NCI-H774 (cell line): ENCODE measurements around the gene SIRPD.
"Not testable (repeated sequence)": the region's sequence is repeated elsewhere in the genome, so short reads cannot be mapped to it uniquely, and the experiment has no call there.

Experiments used
- DNase-seq: peaks from one replicate; lab custom pipeline; 2025; lab: John Stamatoyannopoulos, UW

Gene SIRPD

DNA sequence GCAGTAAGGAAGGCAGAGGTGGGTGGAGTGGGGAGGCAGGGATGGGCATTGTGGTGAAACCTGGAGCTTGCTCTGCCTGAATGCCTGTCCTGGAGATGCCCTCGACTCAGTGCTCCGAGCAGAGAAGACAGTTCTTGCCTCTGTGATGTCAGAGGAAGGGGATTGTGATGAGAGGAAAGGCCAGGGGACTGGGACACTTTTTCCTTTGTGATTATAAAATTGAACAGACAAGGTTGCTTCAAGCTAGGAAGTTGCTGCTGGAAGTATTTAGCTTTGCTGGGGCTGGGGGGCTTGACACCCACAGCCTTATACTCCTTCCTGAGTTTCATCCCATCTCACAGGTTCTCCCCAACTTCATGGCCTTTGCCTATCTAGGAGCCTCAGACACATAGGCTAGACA lies at the start of gene SIRPD:
Gene SIRPD (minus strand): TSS at position 101 of the 400 bp plus-strand sequence. CDS start 52 bp downstream, at position 49.
- no peak for DNase-seq

DNA sequence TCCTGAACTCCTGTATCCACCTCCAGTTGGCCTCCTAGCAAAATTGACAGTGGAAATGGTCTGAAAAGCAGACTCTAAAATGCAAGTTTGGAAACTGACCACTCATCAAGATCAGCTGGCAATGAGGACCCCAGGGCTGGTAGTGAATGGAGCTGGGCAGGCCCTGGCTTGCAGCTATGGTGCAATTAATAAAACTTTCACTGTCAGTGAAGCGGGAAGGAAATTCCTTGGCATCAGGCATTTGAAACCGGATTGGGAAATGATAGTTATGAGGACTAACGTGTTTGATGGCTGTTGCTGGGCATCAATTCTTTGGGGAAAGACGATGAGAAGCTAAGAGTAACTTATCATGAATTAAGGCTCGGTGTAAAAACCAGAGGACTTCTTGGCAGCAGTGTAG lies 43.2 kb upstream of the SIRPD start:
- DNase-seq = no peak

DNA sequence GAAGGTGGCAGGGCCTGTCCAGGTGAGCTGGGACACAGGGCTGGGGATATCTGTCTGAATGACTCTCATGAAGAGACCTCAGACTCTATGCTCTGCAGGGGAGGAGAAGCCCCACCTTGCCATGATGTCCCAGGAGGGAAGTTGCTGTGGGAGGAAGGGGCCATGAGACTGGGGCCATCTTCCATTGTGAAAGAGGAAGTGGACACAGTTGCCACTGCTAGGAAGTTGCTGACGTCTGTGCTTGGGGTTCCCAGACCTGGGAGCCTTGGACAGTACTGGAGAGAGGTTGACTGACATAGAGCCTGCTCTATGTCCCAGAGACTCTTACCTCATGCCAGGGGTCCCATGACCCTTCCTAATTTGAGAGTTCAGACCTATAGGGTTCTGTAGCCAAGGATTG lies 37.8 kb upstream of the SIRPD start:
- no peak for DNase-seq

DNA sequence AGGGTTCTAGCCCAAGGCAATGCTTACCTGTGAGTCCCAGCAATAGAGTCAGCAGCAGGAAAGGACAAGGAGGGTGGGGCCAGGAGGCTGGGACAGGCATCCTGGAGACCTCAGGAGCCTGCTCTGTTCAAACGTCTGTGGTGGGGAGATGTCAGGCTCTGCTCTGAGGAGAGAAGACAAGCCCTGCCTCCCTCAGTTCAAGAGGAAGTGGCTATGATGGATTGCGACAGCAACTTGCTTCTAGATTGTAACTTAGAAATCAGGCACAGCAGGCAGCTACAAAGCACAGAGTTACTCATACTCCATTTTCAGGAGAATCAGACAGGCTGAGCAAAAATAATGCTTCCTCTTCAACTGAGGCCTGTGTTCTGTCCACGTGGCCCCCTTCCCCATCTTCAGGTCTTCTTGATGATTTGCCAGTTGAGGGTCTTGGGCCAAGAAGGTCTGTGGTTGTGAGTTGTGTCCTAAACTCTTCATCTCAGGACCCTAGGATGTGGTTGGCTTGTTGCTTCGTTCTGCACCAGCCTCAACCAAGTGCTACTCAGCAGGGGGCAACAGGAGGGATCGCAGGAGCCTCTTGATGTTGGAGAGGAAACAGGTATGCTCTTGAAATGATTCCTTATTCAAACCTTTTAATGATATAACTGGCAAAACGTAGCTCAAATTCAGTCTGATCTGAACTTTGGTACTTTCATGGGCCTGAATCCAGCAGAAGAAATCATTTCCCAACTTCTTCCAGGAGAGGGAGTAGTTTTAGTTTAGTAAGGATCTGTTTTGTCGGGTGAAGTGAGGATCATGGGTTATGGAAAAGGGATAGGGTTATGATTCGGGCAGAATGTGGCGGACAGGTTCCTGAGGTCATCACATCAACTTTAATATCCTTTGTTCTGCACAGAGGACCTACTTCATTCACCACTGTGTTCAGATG lies 31.3 kb upstream of the SIRPD start:
- DNase-seq = no peak

DNA sequence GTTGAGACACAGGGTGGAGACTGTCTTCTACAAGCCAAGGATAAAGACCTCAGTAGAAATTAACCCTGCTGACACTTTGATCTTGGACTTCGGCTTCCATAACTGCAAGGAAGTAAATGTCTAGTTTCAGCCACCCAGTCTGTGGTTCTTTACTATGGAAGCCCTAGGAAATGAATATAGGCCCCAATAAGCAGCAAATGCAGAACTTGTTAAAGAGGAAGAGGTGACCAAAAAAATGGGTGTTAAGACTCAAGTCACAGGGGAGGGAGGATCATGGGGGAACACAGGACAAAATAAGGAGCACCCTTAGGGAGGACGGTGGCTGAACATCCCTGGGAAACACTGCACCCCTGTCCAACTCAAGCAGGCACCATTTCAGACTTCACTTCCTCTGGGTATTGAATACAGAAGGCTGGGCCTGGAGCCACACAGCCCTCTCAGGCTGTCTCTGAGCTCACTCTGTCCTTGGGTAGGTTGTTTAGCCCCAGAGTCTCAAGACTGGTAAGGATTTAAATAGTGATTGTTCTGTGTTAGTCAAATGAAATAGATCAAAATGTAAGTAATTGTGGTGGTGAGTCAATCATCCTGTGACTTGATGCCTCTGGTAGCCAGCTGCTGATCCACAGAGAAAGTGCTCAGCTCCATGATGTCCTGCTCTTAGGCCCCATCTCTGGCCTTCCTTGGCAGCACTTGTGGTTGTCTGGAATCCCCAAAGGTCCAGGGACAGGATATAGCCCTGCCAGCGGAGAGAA lies 30.5 kb upstream of the SIRPD start:
- DNase-seq = no peak

DNA sequence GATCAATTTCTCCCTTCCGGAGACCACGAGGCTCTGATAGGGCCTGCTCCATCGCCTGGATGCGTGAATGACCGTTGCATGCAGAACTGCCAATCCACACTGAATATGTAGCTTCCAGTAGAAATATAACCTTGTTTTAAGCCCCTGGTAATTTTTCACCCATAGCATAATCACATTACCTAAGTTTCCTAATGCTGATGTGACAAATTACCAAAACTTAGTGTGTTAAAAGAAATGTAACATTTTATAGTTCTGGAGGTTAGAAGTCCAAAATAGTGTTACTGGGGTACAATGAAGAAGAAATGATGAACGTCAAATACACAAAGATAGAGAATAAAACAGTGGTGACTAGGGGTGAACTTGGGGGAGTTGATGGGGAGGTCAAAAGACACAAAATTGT lies 22.0 kb upstream of the SIRPD start:
- DNase-seq = no peak

DNA sequence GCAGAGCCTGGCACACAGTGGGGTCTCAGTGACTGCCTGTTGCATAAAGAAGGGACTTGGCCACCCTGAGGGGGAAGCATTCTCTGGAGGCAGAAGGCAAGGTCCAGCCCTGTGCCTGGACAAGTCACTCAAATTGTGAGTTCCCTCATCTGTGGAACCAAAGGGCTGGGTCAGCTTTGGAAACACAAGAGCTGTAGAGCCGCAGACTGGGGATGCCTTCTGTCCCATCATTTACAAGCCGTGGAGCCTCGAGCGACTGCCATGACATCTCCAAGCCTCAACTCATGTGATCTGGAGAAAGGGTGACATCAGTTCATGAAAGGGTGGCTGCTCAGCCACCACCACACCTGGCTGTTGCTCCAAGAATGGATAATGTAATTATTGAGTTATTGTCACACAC lies 20.4 kb upstream of the SIRPD start:
- DNase-seq = no peak

DNA sequence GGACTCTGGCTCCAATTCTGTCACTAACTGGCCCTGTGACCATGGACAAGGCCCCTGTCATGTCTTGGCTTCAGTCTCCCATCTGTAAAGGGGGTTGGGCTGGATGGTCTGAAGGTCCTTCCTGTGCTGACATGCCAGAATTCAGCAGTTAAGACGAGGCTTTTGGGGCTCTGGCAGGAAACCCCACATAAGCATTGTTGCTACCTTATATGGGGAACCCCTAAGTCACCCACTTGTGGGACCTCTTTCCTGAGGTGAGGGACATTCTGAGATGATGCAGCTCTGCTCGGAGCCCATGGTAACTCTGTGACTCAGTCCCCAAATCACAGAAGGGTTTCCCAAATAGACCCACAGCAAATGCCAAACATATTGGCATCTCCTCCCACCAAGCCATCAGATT lies 19.8 kb upstream of the SIRPD start:
- not testable (repeated sequence) for DNase-seq

DNA sequence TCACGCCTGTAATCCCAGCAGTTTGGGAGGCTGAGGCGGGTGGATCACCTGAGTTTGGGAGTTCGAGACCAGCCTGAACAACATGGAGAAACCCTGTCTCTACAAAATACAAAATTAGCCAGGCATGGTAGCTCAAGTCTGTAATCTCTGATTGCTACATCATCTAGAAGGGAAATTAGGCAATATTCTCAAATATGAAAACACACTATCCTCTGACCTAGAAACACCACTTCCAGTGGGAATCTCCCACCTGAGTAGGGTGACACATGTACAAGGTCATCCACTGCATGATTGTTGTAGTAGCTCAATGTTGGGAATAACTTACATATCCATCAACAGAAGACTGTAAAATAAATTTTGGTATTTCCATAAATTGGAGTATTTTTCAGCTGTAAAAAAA lies 19.1 kb upstream of the SIRPD start:
- DNase-seq = no peak

DNA sequence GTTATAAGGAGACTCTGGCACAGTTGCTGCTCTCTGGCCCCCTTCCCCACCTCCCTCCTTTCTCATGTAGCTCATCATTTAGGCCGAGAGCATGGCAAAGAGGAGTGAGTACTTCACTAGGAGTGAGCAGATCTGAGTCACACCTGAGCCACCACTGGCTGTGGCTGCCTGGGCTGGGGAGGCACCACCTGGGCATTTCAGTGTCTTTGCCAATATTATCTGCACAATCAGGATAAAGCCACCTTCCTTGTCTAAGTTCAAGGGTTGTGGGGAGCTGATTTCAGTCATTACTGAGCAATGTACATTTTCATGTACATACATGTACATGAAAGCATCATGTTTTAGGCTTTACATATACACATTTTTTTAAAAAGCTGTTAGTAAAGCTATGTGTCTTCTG lies 18.5 kb upstream of the SIRPD start:
- not testable (repeated sequence) for DNase-seq

DNA sequence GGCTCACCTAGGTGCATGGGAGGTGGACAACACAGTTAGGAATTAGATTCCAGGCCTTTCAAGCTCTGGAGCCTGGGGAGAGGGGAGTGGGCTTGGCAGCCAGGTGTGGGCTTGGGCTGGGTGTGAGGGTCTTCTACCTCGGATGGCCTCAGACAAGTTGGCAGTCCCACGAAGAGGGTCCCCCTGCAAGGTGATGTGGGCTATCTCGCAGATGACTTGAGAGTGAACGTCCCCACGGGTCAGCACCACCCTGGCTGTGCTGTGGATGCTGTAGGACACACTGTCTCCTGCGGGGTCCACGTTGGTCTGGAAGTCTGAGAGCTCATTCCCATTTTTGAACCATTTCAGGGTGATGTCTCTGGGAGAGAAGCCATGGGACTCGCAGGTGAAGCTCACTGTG lies 14.1 kb upstream of the SIRPD start:
- not testable (repeated sequence) for DNase-seq

DNA sequence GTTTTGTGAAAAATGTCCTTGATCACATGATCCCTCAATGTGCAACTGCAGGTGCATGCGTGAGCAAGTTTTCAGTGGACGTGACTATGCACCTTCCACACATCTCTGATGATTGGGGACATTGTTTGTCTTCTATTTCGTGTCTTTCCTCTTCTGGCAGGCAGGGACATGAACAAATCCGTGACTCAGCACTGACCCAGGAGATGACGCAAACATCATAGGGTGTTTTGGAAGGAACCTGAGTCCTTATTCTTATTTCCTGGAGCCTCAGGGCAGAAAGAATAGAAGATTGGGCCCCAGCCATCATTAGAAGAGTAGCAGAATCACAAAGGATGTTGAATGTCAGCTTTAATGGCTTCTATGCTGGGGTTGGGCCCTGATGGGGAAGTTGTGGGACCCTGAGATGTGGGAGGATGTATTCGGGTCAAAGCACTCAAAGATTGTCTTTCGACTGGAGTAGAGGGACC lies 11.9 kb upstream of the SIRPD start:
- DNase-seq = no peak

DNA sequence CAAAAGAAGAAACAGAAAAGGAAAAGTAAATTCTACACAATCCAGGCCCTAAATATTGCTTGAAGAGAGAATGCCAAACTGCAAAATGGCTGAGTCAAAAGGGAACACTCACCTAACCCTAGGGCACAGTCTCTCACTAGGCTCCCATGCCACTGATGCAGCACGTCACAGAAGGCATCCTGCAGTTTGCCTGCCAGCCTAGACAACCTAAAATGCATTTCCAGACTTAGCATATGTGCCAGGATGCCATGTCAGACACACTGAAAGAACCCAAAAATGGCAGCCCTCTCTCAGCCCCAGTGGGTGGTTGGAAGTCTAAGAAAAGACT lies 10.6 kb upstream of the SIRPD start:
- no peak for DNase-seq

DNA sequence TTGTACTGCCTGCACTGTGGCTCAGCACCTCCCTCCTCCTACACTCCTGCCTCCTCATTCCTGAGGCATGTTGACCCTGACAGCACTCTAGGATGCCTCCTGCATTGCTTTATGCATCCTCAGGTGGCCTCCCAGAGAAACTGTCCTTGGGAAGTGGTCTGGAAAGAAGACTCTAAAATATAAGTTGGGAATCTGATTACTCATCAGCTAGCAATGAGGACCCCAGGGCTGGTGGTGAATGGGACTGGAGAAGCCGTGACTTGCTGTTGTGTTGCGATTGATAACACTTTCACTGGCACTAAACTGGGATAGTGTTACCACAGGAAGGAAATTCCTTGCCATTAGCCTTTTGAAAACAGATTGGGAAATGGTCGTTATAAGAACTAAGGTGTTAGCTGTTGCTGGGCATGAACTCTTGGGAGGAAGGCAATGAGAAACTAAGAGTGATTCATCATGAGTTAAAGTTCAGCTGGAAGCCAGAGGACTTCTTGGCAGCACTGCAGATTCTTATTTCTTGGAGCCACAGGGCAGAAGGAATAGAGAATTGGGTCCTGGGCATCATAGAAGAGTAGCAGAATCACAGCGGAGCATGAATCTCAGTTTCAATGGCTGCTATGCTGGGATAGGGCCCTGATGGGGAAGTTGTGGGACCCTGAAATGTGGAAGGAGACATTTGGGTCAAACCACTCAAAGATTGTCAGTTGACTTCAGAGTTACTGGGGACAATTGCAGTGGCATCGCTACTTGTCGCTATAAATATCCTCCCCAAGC lies 10.1 kb upstream of the SIRPD start:
- no peak for DNase-seq

DNA sequence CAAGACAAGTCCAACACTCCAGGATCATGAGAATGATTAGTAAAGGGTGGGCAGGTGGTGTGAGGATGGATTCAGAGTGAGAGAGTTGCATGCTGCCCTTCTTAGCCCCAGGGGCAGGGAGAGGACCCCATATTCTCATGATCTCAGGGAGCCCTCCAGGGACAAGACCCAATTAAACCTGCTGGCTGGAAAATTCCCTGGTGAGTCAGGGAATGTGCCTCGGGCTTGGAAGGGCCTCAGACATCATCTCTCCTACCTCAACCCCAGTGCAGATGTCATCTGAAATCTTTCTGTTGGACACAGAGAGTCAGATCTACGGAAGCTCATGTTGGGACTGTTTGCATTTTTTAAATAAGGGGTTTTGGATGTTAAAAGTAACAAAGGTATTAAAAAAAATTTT lies 9.2 kb upstream of the SIRPD start:
- DNase-seq = no peak

DNA sequence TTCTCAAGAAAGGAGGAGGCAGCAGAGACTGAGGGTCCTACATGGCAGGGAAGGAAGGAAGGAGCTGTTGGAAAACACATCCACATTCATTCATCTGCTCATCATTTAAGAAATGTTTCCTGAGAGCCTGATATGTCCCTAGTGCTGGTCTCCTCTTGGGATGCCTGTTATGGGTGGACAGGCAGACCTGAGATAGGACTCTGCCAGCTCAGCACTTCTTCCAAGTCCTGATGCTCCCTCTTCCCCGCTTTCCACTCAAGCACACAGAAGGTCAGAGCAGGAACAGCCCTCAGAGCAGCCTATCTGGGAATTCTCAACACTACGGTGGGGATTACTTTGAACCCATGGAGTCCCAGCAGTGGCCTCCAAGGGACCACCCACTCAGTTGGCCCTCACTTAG lies 8.0 kb upstream of the SIRPD start:
- no peak for DNase-seq

DNA sequence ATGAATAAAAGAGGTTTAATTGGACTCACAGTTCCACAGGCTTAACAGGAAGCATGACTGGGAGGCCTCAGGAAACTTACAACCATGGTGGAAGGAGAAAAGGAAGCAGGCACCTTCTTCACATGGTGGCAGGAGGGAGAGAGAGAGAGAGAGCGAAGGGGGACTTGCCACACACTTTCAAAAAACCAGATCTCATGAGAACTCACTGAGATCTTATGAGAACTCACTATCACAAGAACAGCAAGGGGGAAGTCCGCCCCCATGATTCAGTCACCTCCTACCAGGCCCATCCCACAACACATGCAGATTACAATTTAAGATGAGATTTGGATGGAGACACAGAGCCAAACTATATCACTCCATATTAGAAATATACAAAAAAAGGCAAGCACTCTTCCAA lies 6.1 kb upstream of the SIRPD start:
- DNase-seq = no peak

DNA sequence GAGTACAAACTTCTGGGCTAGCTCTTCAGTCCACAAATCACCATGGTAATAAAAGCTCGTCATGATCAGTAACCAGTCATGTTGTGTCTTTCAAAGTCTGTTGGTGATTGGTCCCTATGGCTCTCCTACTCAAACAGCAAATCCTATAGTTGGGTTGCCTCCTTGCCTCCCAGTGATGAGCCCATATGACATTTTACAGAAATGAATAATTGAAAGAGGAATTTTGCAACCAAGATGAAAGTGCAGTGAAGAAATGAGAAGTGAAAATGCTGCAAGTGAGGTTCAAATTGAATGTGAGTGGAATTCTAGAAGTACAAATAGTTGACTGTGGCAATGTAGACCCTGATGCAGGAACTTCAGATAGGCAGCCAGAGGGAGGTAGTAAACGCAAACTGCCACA lies 5.1 kb upstream of the SIRPD start:
- no peak for DNase-seq

DNA sequence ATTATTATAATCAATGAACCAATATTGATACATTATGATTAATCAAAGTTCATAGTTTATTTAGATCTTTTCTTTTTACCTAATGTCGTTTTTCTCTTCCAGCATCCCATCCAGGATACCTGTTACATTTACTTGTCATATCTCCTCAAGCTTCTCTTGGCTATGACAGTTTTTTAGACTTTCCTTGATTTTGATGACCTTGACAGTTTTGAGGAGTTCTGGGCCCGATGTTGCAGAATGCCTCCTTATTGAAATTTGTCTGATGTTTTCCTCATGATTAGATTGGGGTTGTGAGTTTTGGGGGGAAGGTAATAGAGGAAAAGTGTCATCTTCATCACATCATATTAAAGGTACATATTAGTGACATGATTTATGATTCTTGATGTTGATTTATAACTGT lies 3.8 kb upstream of the SIRPD start:
- no peak for DNase-seq

DNA sequence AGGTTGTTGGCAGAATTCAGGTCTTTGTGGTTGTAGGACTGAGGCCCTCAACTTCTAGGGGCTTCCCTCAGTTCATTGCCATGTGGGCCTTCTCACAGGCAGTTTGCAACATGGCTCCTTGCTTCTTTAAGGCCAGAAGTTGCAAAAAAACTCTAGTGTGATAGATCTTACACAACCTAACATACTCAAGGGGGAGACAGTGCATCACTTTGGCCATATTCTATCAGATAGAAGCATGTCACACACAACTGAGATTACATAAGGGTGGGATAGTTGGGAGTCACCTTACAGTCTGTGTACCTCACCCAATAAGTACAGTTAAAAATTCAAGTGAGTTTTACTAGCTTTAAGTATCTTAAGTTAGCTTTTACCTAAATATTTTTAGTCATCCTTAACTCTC lies 1.6 kb downstream of the SIRPD start:
- no peak for DNase-seq

DNA sequence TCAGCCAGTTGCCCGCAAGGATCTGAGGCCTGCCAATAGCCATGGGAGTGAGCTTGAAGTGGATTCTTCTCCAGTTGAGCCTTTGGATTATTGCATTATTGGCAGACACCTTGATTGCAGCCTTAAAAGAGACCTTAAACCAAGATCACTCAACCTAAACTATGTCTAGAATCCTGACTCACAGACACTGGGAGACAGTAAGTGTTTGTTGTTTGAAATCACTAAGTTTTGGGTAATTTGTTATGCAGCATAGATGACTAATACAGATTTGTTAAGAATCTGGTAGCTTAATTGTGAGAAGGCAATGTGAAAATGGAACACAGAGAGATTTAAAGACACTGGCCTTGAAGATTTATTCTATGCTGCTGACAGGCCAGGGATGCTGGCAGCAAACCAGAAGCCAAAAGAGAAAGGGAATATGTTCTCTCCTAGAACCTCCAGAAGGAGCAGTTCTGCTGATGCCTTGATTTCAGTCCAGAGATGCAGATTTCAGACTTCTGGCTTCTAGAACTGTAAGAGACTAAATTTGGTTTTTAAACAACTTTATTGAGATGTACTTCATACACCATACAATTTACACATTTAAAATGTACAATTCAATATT lies 17.6 kb downstream of the SIRPD start:
- DNase-seq = no peak

DNA sequence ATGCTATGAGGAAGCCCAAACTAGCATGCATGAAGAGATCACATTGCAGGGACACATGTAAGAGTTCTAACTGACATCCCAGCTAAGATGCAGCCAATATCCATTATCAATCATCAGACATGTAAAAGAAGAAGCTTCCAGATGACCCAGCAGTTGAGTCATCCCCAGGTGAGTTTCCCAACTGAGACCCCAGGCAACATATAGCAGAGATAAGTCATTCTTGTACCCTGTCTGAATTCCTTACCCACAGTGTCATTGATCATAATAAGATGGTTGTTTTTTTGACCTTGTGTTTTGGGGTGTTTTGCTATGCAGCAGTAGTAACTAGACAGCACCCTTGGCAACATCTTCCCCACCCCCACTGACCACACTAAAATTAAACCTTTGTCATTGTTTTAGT lies 18.9 kb downstream of the SIRPD start:
- DNase-seq = no peak
